ENCODE measurements around the gene FBP2.

FBP2 gene

GRCh38 chr9:94613003-94613402 lies 19.4 kb upstream of the FBP2 start:
- no peak overlapping the region for H3K4me2 ChIP-seq (ENCODE audit: low read length)
- H3K79me2 ChIP-seq (ENCODE audit: low read length) = no peaks in the 10 kb centered on the region
- no peak overlapping the region for H3K9ac ChIP-seq (ENCODE audit: low read length)
- no peaks in the 10 kb centered on the region for H3K9me3 ChIP-seq (ENCODE audit: insufficient read depth, low read length)
- H2AFZ ChIP-seq (ENCODE audit: low read depth, low read length) = no peak overlapping the region
- no peaks in the 10 kb centered on the region for H3K36me3 ChIP-seq (replicated peaks; ENCODE audit: low read depth, low read length)
- no peak overlapping the region for H3K27ac ChIP-seq (ENCODE audit: low read length)
- H3K4me1 ChIP-seq (ENCODE audit: low read length) = peaks cover 2% of the 10 kb centered on the region; the same call in 1 of the 2 replicates
- no peaks in the 10 kb centered on the region for H4K20me1 ChIP-seq (ENCODE audit: insufficient read depth, low read length)
- H3K27me3 ChIP-seq (ENCODE audit: low read depth, low read length) = peaks cover 28% of the 10 kb centered on the region
- TF ChIP-seq, protein P1, sequence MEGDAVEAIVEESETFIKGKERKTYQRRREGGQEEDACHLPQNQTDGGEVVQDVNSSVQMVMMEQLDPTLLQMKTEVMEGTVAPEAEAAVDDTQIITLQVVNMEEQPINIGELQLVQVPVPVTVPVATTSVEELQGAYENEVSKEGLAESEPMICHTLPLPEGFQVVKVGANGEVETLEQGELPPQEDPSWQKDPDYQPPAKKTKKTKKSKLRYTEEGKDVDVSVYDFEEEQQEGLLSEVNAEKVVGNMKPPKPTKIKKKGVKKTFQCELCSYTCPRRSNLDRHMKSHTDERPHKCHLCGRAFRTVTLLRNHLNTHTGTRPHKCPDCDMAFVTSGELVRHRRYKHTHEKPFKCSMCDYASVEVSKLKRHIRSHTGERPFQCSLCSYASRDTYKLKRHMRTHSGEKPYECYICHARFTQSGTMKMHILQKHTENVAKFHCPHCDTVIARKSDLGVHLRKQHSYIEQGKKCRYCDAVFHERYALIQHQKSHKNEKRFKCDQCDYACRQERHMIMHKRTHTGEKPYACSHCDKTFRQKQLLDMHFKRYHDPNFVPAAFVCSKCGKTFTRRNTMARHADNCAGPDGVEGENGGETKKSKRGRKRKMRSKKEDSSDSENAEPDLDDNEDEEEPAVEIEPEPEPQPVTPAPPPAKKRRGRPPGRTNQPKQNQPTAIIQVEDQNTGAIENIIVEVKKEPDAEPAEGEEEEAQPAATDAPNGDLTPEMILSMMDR (IDR thresholded peaks at IDR 0.05; ENCODE audit: low read depth, low read length) = peak; percentile 8; the same call in 1 of the 2 replicates
- TF ChIP-seq EZH2phosphoT487 (IDR thresholded peaks at IDR 0.05; ENCODE audit: low read depth) = no peak
- no peak overlapping the region for H3K4me3 ChIP-seq (ENCODE audit: low read length)

DNA sequence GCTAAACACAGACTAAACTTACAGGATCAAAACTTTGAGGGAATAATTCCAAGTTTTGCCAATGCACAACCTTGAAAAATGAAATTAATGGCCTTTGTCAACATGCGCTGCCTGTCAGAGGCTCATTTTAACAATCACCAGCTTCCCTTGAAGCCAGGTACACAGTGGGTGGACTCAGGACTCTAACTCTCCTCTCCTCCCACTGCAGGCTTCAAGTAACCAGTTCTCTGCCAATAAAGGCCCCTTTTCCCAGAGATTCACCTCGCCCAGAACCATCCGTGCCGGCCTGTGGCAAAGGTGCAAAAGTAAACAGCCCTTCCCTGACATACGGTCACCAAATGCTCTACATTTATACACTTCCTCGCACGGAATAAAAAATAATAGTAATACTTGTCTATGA lies 18.4 kb upstream of the FBP2 start:
- H3K9ac ChIP-seq (ENCODE audit: low read length) = no peak overlapping the region

GRCh38 chr9:94611638-94612068 lies 18.0 kb upstream of the FBP2 start:
- peaks cover 16% of the 10 kb centered on the region for H3K4me1 ChIP-seq (ENCODE audit: low read length)
- no peak overlapping the region for H3K27ac ChIP-seq (ENCODE audit: low read length)
- no peaks in the 10 kb centered on the region for H3K9me3 ChIP-seq (ENCODE audit: insufficient read depth, low read length)
- peaks cover 30% of the 10 kb centered on the region for H3K27me3 ChIP-seq (ENCODE audit: low read depth, low read length)
- H3K36me3 ChIP-seq (replicated peaks; ENCODE audit: low read depth, low read length) = no peaks in the 10 kb centered on the region
- no peak overlapping the region for H2AFZ ChIP-seq (ENCODE audit: low read depth, low read length)
- no peaks in the 10 kb centered on the region for H3K79me2 ChIP-seq (ENCODE audit: low read length)
- no peak overlapping the region for H3K4me2 ChIP-seq (ENCODE audit: low read length)
- TF ChIP-seq, protein P1 (IDR thresholded peaks at IDR 0.05; ENCODE audit: low read depth, low read length) = no peak
- no peak overlapping the region for H3K9ac ChIP-seq (ENCODE audit: low read length)
- H3K4me3 ChIP-seq (ENCODE audit: low read length) = no peak overlapping the region
- H4K20me1 ChIP-seq (ENCODE audit: insufficient read depth, low read length) = no peaks in the 10 kb centered on the region

More for the DNA sequence above, 18.4 kb upstream of the FBP2 start:
- no peak overlapping the region for H3K4me2 ChIP-seq (ENCODE audit: low read length)
- no peak overlapping the region for H3K27ac ChIP-seq (ENCODE audit: low read length)
- H3K4me3 ChIP-seq (ENCODE audit: low read length) = no peak overlapping the region
- TF ChIP-seq, protein P1 (IDR thresholded peaks at IDR 0.05; ENCODE audit: low read depth, low read length) = no peak
- no peak for TF ChIP-seq EZH2phosphoT487 (IDR thresholded peaks at IDR 0.05; ENCODE audit: low read depth)
- no peaks in the 10 kb centered on the region for H3K9me3 ChIP-seq (ENCODE audit: insufficient read depth, low read length)
- no peaks in the 10 kb centered on the region for H4K20me1 ChIP-seq (ENCODE audit: insufficient read depth, low read length)
- peaks cover 12% of the 10 kb centered on the region for H3K4me1 ChIP-seq (ENCODE audit: low read length)
- H3K36me3 ChIP-seq (replicated peaks; ENCODE audit: low read depth, low read length) = no peaks in the 10 kb centered on the region
- H3K27me3 ChIP-seq (ENCODE audit: low read depth, low read length) = peaks cover 27% of the 10 kb centered on the region
- H3K79me2 ChIP-seq (ENCODE audit: low read length) = no peaks in the 10 kb centered on the region
- H2AFZ ChIP-seq (ENCODE audit: low read depth, low read length) = no peak overlapping the region

- Histone ChIP-seq H2AFZ (ENCODE audit: low read depth, low read length) (no peak overlapping the region), H4K20me1 (ENCODE audit: insufficient read depth, low read length) (no peaks in the 10 kb centered on the region), H3K4me1 (ENCODE audit: low read length) (peaks cover 18% of the 10 kb centered on the region), H3K79me2 (ENCODE audit: low read length) (no peaks in the 10 kb centered on the region), H3K4me3 (ENCODE audit: low read length) (no peak overlapping the region), H3K27me3 (ENCODE audit: low read depth, low read length) (peaks cover 44% of the 10 kb centered on the region), H3K9ac (ENCODE audit: low read length) (no peak overlapping the region), H3K4me2 (ENCODE audit: low read length) (no peak overlapping the region), H3K27ac (ENCODE audit: low read length) (no peak overlapping the region), H3K9me3 (ENCODE audit: insufficient read depth, low read length) (no peaks in the 10 kb centered on the region), H3K36me3 (replicated peaks; ENCODE audit: low read depth, low read length) (no peaks in the 10 kb centered on the region)
- TF ChIP-seq, protein P1 (IDR thresholded peaks at IDR 0.05; ENCODE audit: low read depth, low read length) = no peak
- TF ChIP-seq EZH2phosphoT487 (IDR thresholded peaks at IDR 0.05; ENCODE audit: low read depth) = no peak
These were observed 16.6 kb upstream of the FBP2 start for GRCh38 chr9:94610181-94610606.

All from OCI-LY3 (cell line).